Activated naive CD8-positive, alpha-beta T cell treated with anti-CD3 and anti-CD28 coated beads for 36 hours (primary cell): ENCODE measurements around the gene MFSD11. TPM values are rescaled to one million over a fixed set of nuclear protein-coding genes. Genes with fewer than 3 reads are reported as not detected.
"Not testable (repeated sequence)": the region's sequence is repeated elsewhere in the genome, so short reads cannot be mapped to it uniquely, and the experiment has no call there.

Experiments
- DNase-seq: peaks from one replicate; pipeline ENCODE4 v3.0.0; 2021
- H3K27ac Mint-ChIP-seq: one replicate; pipeline ENCODE4 v1.8.0; 2022; ENCODE audit warnings: mild to moderate bottlenecking, moderate library complexity, mixed read lengths
- H3K27me3 Mint-ChIP-seq: one replicate; pipeline ENCODE4 v1.8.0; 2022; ENCODE audit warnings: mild to moderate bottlenecking, mixed read lengths
- H3K36me3 Mint-ChIP-seq: one replicate; pipeline ENCODE4 v1.8.0; 2021; ENCODE audit warnings: mild to moderate bottlenecking, mixed read lengths
- H3K4me1 Mint-ChIP-seq: one replicate; pipeline ENCODE4 v1.8.0; 2021; ENCODE audit warnings: mixed read lengths
- H3K4me3 Mint-ChIP-seq: one replicate; pipeline ENCODE4 v1.8.0; 2022; ENCODE audit warnings: mild to moderate bottlenecking, moderate library complexity, mixed read lengths
- H3K9me3 Mint-ChIP-seq: one replicate; pipeline ENCODE4 v1.8.0; 2022; ENCODE audit warnings: mixed read lengths
- total RNA-seq, 2 experiments: library from RNA; stranded (reverse); gene quantifications; one replicate each; pipeline ENCODE4 v1.2.3, GENCODE V29; 2021

The MFSD11 gene
- total RNA-seq: 10 to 100 TPM; 14.4 to 16.0 TPM

GRCh38 chr17:76737676-76738467 lies at the start of gene MFSD11:
Gene MFSD11, plus strand, starts transcription at chr17:76738119. Its CDS starts 234 bp downstream, at chr17:76738353.
- Mint-ChIP-seq H3K4me1 (peaks cover 38% of the 10 kb centered on the region), H3K9me3 (no peaks in the 10 kb centered on the region), H3K4me3 (peak within 1 kb of the TSS; percentile 95), H3K27me3 (peaks cover 7% of the 10 kb centered on the region), H3K27ac (peak within 1 kb of the TSS; percentile 99), H3K36me3 (peaks cover 46% of the 10 kb centered on the region)
- DNase-seq: peak; percentile 96

- DNase-seq: no peak
- Mint-ChIP-seq H3K27ac (no peak overlapping the region), H3K9me3 (no peaks in the 10 kb centered on the region), H3K4me3 (no peak overlapping the region), H3K4me1 (no peaks in the 10 kb centered on the region), H3K27me3 (no peaks in the 10 kb centered on the region), H3K36me3 (no peaks in the 10 kb centered on the region)
Measured at GRCh38 chr17:76688165-76688622, 49.7 kb upstream of the MFSD11 start.

- no peaks in the 10 kb centered on the region for H3K9me3 Mint-ChIP-seq
- no peaks in the 10 kb centered on the region for H3K36me3 Mint-ChIP-seq
- no peak overlapping the region for H3K27ac Mint-ChIP-seq
- H3K27me3 Mint-ChIP-seq: no peaks in the 10 kb centered on the region
- no peaks in the 10 kb centered on the region for H3K4me1 Mint-ChIP-seq
- DNase-seq: no peak
- H3K4me3 Mint-ChIP-seq: no peak overlapping the region
Measured at GRCh38 chr17:76689859-76690258, 48.1 kb upstream of the MFSD11 start.

- Mint-ChIP-seq H3K36me3 (no peaks in the 10 kb centered on the region), H3K4me1 (no peaks in the 10 kb centered on the region), H3K4me3 (no peak overlapping the region), H3K27ac (no peak overlapping the region), H3K9me3 (no peaks in the 10 kb centered on the region), H3K27me3 (no peaks in the 10 kb centered on the region)
- no peak for DNase-seq
Measured at GRCh38 chr17:76690596-76691280, 47.2 kb upstream of the MFSD11 start.

GRCh38 chr17:76691379-76692191 lies 46.3 kb upstream of the MFSD11 start:
- no peak for DNase-seq
- H3K27me3 Mint-ChIP-seq: no peaks in the 10 kb centered on the region
- H3K36me3 Mint-ChIP-seq: no peaks in the 10 kb centered on the region
- H3K9me3 Mint-ChIP-seq: no peaks in the 10 kb centered on the region
- H3K27ac Mint-ChIP-seq: no peak overlapping the region
- no peak overlapping the region for H3K4me3 Mint-ChIP-seq
- no peaks in the 10 kb centered on the region for H3K4me1 Mint-ChIP-seq

- Mint-ChIP-seq H3K27me3 (no peaks in the 10 kb centered on the region), H3K4me1 (no peaks in the 10 kb centered on the region), H3K36me3 (no peaks in the 10 kb centered on the region), H3K9me3 (no peaks in the 10 kb centered on the region), H3K27ac (no peak overlapping the region), H3K4me3 (no peak overlapping the region)
- DNase-seq: no peak
Measured at GRCh38 chr17:76695059-76695831, 42.7 kb upstream of the MFSD11 start.

- H3K27me3 Mint-ChIP-seq: no peaks in the 10 kb centered on the region
- H3K27ac Mint-ChIP-seq: no peak overlapping the region
Measured at GRCh38 chr17:76696763-76697701, 40.9 kb upstream of the MFSD11 start.

GRCh38 chr17:76697702-76698465 lies 40.0 kb upstream of the MFSD11 start:
- Mint-ChIP-seq H3K36me3 (no peaks in the 10 kb centered on the region), H3K27ac (no peak overlapping the region)
- DNase-seq: no peak

More at GRCh38 chr17:76696763-76697701, 40.9 kb upstream of the MFSD11 start:
- Mint-ChIP-seq H3K4me1 (no peaks in the 10 kb centered on the region), H3K9me3 (no peaks in the 10 kb centered on the region), H3K36me3 (no peaks in the 10 kb centered on the region), H3K4me3 (no peak overlapping the region)
- DNase-seq: no peak

GRCh38 chr17:76698466-76698977 lies 39.4 kb upstream of the MFSD11 start:
- not testable (repeated sequence) for H3K27me3 Mint-ChIP-seq, H3K9me3 Mint-ChIP-seq, DNase-seq, H3K4me3 Mint-ChIP-seq, H3K27ac Mint-ChIP-seq, H3K4me1 Mint-ChIP-seq, H3K36me3 Mint-ChIP-seq

More at GRCh38 chr17:76697702-76698465, 40.0 kb upstream of the MFSD11 start:
- Mint-ChIP-seq H3K4me1 (no peaks in the 10 kb centered on the region), H3K27me3 (no peaks in the 10 kb centered on the region), H3K9me3 (no peaks in the 10 kb centered on the region), H3K4me3 (no peak overlapping the region)

GRCh38 chr17:76700270-76700616 lies 37.7 kb upstream of the MFSD11 start:
- no peak overlapping the region for H3K27ac Mint-ChIP-seq
- H3K4me1 Mint-ChIP-seq: no peaks in the 10 kb centered on the region

GRCh38 chr17:76700617-76701470 lies 37.1 kb upstream of the MFSD11 start:
- no peak for DNase-seq
- H3K4me3 Mint-ChIP-seq: no peak overlapping the region
- H3K9me3 Mint-ChIP-seq: no peaks in the 10 kb centered on the region
- H3K36me3 Mint-ChIP-seq: no peaks in the 10 kb centered on the region
- H3K4me1 Mint-ChIP-seq: no peaks in the 10 kb centered on the region
- peak overlapping the region; percentile 46 for H3K27ac Mint-ChIP-seq
- H3K27me3 Mint-ChIP-seq: no peaks in the 10 kb centered on the region

More at GRCh38 chr17:76700270-76700616, 37.7 kb upstream of the MFSD11 start:
- DNase-seq: no peak
- H3K27me3 Mint-ChIP-seq: no peaks in the 10 kb centered on the region
- no peaks in the 10 kb centered on the region for H3K9me3 Mint-ChIP-seq
- H3K36me3 Mint-ChIP-seq: no peaks in the 10 kb centered on the region
- no peak overlapping the region for H3K4me3 Mint-ChIP-seq

GRCh38 chr17:76701471-76701967 lies 36.4 kb upstream of the MFSD11 start:
- no peak overlapping the region for H3K4me3 Mint-ChIP-seq
- H3K36me3 Mint-ChIP-seq: no peaks in the 10 kb centered on the region
- no peaks in the 10 kb centered on the region for H3K27me3 Mint-ChIP-seq
- no peak for DNase-seq
- no peak overlapping the region for H3K27ac Mint-ChIP-seq
- H3K9me3 Mint-ChIP-seq: no peaks in the 10 kb centered on the region
- H3K4me1 Mint-ChIP-seq: no peaks in the 10 kb centered on the region
